ENCODE measurements around the gene TMPRSS11D. TPM values are rescaled to one million over a fixed set of nuclear protein-coding genes. Genes with fewer than 3 reads are reported as not detected.

TMPRSS11D gene, protein sequence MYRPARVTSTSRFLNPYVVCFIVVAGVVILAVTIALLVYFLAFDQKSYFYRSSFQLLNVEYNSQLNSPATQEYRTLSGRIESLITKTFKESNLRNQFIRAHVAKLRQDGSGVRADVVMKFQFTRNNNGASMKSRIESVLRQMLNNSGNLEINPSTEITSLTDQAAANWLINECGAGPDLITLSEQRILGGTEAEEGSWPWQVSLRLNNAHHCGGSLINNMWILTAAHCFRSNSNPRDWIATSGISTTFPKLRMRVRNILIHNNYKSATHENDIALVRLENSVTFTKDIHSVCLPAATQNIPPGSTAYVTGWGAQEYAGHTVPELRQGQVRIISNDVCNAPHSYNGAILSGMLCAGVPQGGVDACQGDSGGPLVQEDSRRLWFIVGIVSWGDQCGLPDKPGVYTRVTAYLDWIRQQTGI
- not detected for polyA plus RNA-seq (2012; ENCODE audit: missing spikeins)

DNA sequence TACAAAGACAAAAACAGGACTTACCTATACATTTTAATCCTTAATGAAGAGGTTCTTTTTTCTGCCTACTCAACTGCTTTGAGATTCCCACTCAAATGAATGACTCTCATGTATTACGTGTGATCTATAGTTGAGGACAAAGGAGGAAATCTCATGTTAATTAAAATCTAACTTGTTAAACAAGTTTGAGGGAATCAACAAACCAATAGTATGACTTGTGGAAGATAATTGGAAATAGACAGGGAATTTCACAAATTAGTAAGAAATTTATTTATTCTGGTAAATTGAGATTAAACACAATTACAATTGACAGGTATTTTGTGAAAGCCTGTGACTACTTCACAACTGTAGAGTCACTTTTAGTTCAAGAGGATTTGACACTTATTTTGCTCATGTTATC is at the start of gene TMPRSS11D:
Gene TMPRSS11D (minus strand): TSS at position 101 of the 400 bp plus-strand sequence. CDS start 69 bp downstream, at position 32.
- TF ChIP-seq TAF1 (IDR thresholded peaks at IDR 0.05; ENCODE audit: borderline replicate concordance, low read depth, low read length): no peak
- no peak for TF ChIP-seq POLR2AphosphoS5 (IDR thresholded peaks at IDR 0.05; ENCODE audit: low read depth, low read length)
- TF ChIP-seq POLR2A (IDR thresholded peaks at IDR 0.05; ENCODE audit: low read depth, low read length): no peak
- DNase-seq (ENCODE audit: insufficient read length) (no peak), FAIRE-seq (no peak)

DNA sequence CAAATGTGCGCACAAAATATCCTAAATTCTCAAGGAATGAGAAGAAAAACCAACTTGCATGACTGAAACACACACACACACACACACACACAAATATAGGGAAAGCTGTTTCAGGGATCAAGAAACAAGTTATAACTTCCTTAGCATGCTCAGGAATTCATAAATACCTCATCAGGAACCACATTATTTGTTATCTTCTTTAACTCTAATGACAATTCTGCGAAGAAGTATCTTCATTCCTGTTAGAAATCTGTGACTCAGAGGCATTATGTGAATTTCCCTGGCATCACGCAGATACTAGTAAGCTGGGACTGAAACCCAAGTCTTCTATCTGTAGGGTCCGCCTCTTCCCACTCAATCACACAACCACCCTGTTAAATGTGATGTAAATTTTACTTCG is 49.2 kb upstream of the TMPRSS11D start:
- TF ChIP-seq TAF1 (IDR thresholded peaks at IDR 0.05; ENCODE audit: borderline replicate concordance, low read depth, low read length) (no peak), POLR2A (IDR thresholded peaks at IDR 0.05; ENCODE audit: low read depth, low read length) (no peak), POLR2AphosphoS5 (IDR thresholded peaks at IDR 0.05; ENCODE audit: low read depth, low read length) (no peak)
- no peak for DNase-seq (ENCODE audit: insufficient read length)
- FAIRE-seq: no peak

DNA sequence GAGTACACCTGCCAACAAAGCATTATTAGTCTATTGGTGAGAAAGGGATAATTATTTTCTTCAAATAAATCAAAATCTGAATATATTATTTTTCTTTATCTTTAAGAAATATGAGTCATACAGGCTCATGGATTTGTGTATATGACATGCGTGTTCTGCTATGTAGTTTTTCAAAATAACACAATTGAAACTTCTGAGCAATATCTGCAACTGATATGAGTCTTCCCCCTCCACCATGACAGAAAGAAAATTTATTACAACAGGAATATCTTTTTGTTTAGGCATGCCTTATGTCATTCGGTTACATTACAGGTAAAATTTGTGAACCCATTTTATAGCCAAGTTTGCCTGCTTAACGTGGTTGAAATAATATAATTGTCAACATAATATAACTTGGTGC is 47.5 kb upstream of the TMPRSS11D start:
- FAIRE-seq (no peak), DNase-seq (ENCODE audit: insufficient read length) (no peak)
- no peak for TF ChIP-seq POLR2AphosphoS5 (IDR thresholded peaks at IDR 0.05; ENCODE audit: low read depth, low read length)
- no peak for TF ChIP-seq TAF1 (IDR thresholded peaks at IDR 0.05; ENCODE audit: borderline replicate concordance, low read depth, low read length)
- TF ChIP-seq POLR2A (IDR thresholded peaks at IDR 0.05; ENCODE audit: low read depth, low read length): no peak

DNA sequence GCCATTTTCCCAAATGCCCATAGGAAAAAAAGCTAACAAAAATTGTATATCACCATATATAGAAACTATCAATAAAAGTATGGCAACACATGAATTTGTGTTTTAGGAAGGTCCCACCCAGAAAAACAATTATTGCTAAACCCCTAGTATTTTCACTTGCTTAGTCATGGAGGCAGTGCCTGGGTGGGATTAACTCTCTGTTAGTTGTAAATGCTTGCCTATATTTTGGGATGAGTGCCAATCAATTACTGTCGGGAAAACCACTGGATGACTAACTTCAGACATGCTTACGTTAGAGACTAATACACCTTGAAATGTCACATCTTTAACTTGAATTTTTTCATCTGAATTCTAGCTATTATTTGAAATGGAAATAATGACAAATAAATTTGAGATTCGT is 45.6 kb upstream of the TMPRSS11D start:
- no peak for DNase-seq (ENCODE audit: insufficient read length)
- TF ChIP-seq TAF1 (IDR thresholded peaks at IDR 0.05; ENCODE audit: borderline replicate concordance, low read depth, low read length): no peak
- TF ChIP-seq POLR2AphosphoS5 (IDR thresholded peaks at IDR 0.05; ENCODE audit: low read depth, low read length): no peak
- no peak for TF ChIP-seq POLR2A (IDR thresholded peaks at IDR 0.05; ENCODE audit: low read depth, low read length)
- no peak for FAIRE-seq

DNA sequence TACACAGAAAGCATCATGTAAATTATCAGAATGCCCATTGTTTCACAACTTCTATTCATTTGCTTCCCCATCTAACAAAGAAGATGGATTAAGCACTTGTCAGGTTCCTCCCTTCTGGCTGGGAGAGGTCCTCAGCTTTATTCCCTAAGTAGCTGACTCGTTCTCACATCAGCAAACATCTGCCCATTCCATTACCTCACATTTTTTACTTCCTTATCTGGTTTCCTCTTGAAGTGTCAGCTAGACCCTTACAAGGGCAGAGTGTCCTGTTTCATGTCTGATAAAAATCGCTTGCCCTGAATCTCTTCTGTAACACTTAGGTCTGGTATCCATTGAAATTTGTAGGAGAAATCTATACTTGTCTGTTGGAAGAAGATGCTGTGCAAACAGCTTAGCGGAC is 44.7 kb upstream of the TMPRSS11D start:
- FAIRE-seq: no peak
- DNase-seq (ENCODE audit: insufficient read length): no peak
- TF ChIP-seq TAF1 (IDR thresholded peaks at IDR 0.05; ENCODE audit: borderline replicate concordance, low read depth, low read length): no peak
- TF ChIP-seq POLR2AphosphoS5 (IDR thresholded peaks at IDR 0.05; ENCODE audit: low read depth, low read length): no peak
- no peak for TF ChIP-seq POLR2A (IDR thresholded peaks at IDR 0.05; ENCODE audit: low read depth, low read length)

DNA sequence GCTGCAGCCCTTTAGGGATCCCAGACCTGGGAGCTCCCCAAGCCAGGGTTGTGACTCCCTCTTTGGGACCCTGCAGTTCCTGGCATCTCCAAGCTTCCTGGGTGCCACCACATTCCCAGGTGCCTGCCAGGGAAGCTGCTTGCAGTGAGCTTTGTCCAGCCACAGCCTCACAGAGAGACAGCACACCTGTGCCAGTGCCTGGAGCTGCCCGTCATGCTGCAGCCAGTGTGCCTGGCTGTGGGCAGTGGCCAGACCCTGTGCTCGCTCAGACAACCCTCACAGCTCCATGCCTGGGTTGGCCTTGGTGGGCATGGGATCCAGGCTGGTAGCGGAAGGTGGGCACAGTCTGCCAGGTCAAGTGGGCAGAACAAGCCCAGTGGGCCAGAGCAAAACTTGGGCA is 43.4 kb upstream of the TMPRSS11D start:
- no peak for TF ChIP-seq TAF1 (IDR thresholded peaks at IDR 0.05; ENCODE audit: borderline replicate concordance, low read depth, low read length)
- TF ChIP-seq POLR2AphosphoS5 (IDR thresholded peaks at IDR 0.05; ENCODE audit: low read depth, low read length): no peak
- no peak for TF ChIP-seq POLR2A (IDR thresholded peaks at IDR 0.05; ENCODE audit: low read depth, low read length)
- FAIRE-seq: no peak
- DNase-seq (ENCODE audit: insufficient read length): no peak

DNA sequence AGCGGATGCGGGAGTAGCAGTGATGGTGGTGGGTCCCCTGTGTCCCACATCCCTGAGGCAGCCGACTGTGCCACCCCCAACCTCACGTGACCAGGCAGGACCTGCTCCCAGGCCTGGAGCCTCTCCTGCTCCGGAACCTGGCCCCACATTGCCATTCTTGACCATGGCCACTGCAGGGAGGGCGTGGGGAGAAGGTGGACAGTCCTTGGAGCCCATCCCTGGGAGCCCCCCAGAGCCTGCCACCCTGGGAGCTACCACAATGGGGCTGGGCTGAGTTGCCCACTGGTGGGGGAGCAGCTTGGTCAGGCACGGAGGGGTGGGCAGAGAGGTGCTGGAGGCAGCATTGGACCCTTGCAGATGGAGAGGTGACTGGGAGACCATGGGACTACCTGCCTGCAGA is 42.7 kb upstream of the TMPRSS11D start:
- FAIRE-seq (no peak), DNase-seq (ENCODE audit: insufficient read length) (no peak)
- no peak for TF ChIP-seq POLR2A (IDR thresholded peaks at IDR 0.05; ENCODE audit: low read depth, low read length)
- TF ChIP-seq TAF1 (IDR thresholded peaks at IDR 0.05; ENCODE audit: borderline replicate concordance, low read depth, low read length): no peak
- TF ChIP-seq POLR2AphosphoS5 (IDR thresholded peaks at IDR 0.05; ENCODE audit: low read depth, low read length): no peak

DNA sequence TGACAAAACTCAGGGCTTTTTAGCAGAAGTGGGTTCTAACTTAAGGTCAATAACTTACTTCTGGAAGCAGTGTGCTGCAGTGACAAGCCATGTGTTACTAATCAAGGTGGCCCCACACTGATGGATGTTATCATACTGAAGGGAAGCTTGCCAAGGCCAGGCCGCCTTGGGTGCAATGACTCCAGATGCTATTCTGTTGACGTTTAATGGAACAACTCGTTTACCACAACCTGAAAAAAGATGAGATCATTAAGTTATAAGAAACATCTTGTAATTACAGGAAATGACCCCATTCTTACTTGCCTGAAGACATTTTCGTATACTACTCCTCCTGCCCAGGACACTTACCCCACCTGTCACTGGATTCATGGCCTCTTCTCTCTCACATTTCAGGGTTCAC is 38.9 kb upstream of the TMPRSS11D start:
- TF ChIP-seq POLR2AphosphoS5 (IDR thresholded peaks at IDR 0.05; ENCODE audit: low read depth, low read length): no peak
- FAIRE-seq (no peak), DNase-seq (ENCODE audit: insufficient read length) (no peak)

DNA sequence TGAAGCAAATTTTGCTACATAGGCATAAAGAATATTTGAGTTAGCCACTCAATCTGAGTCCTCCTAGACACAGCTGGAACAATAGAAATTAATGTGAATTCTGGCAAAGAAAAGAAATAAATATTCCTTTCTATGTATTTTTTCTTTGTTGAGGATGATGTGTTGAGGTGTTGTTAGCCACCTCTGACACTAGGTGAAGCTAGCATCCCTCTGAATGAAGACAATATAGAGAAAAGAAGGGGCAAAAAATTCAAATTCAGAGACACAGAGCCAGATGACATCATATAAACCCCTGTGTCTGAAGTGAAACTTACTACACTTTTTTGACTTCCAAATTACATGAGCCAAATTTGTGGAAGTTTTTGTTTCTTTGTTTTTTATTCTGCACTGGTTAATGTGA is 34.6 kb upstream of the TMPRSS11D start:
- no peak for DNase-seq (ENCODE audit: insufficient read length)

DNA sequence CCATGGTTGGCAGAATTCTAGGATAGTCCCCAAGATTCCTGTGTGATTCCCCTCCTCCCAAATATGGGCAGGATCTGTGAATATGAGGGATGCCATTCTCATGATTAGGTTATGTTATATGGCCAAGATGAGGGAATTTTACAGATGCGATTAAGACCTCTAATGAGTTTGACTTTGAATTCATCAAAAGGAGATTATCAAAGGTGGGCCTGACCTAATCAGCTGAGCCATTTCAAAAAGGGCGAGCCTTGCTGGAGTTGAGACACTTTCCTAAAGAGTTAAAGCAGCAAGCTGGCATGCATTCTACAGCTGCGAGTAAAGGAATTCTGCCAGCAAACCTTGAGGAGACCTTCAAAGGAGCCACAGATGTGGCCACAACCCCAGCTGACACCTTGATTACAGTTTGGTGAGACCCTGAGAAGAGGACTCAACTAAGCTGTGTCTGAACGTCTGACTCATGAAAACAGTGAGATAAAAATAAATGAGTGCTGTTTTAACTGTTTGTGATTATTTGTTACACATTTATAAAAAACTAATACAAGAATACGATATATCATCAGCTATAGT is 31.7 kb upstream of the TMPRSS11D start:
- TF ChIP-seq POLR2AphosphoS5 (IDR thresholded peaks at IDR 0.05; ENCODE audit: low read depth, low read length): no peak
- no peak for FAIRE-seq

More for the DNA sequence above, 34.6 kb upstream of the TMPRSS11D start:
- FAIRE-seq: no peak
- no peak for TF ChIP-seq TAF1 (IDR thresholded peaks at IDR 0.05; ENCODE audit: borderline replicate concordance, low read depth, low read length)
- no peak for TF ChIP-seq POLR2AphosphoS5 (IDR thresholded peaks at IDR 0.05; ENCODE audit: low read depth, low read length)
- TF ChIP-seq POLR2A (IDR thresholded peaks at IDR 0.05; ENCODE audit: low read depth, low read length): no peak

DNA sequence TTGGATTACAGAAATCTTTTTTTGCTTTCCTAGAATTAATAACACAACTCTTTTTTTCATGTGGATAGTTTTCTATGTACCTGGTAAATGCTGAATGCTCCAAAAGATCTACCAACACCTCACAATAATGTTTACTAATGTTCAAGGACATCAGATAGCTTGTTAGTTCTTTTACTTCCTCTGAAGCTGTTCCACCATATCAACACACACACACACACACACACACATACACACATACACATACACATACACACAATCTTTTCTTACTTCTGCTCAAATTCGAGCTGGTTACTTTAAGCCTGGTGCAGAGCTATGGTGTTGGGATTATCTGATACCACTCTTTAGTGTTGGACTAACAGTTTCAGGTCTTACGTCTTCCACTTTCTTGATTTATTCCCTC is 28.3 kb upstream of the TMPRSS11D start:
- TF ChIP-seq POLR2A (IDR thresholded peaks at IDR 0.05; ENCODE audit: low read depth, low read length) (no peak), POLR2AphosphoS5 (IDR thresholded peaks at IDR 0.05; ENCODE audit: low read depth, low read length) (no peak), TAF1 (IDR thresholded peaks at IDR 0.05; ENCODE audit: borderline replicate concordance, low read depth, low read length) (no peak)
- DNase-seq (ENCODE audit: insufficient read length): no peak
- FAIRE-seq: no peak

More for the DNA sequence above, 31.7 kb upstream of the TMPRSS11D start:
- no peak for DNase-seq (ENCODE audit: insufficient read length)

DNA sequence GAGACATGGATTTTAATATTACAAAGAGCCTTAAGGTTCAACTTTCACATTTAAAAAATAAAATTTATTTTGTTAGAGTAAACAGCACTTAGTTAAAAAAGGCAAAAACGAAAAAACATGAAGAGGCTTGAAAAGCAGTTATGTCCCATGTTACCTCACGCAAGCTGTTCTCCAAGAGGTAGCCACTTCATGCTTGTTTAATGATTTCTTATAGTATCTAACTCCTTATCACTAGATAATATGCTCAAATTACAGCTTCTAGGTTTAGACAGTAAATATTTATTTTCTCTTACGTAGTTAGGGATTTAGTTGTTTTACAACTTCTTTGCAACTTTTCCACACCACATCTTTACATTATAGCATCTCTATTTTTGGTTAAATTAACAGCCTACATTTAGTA is 27.8 kb upstream of the TMPRSS11D start:
- DNase-seq (ENCODE audit: insufficient read length) (no peak), FAIRE-seq (no peak)
- TF ChIP-seq TAF1 (IDR thresholded peaks at IDR 0.05; ENCODE audit: borderline replicate concordance, low read depth, low read length) (no peak), POLR2A (IDR thresholded peaks at IDR 0.05; ENCODE audit: low read depth, low read length) (no peak), POLR2AphosphoS5 (IDR thresholded peaks at IDR 0.05; ENCODE audit: low read depth, low read length) (no peak)

All from GM12892 (cell line).